Measurements from ENCODE around the gene IGSF23. TPM values are rescaled to one million over a fixed set of nuclear protein-coding genes. Genes with fewer than 3 reads are reported as not detected.
"Not testable (repeated sequence)": the region's sequence is repeated elsewhere in the genome, so short reads cannot be mapped to it uniquely, and the experiment has no call there.

IGSF23 gene
- total RNA-seq, 5 donors from 2014 or later (not counting 1 experiment from before 2014, with no cell fraction given) = not detected

DNA sequence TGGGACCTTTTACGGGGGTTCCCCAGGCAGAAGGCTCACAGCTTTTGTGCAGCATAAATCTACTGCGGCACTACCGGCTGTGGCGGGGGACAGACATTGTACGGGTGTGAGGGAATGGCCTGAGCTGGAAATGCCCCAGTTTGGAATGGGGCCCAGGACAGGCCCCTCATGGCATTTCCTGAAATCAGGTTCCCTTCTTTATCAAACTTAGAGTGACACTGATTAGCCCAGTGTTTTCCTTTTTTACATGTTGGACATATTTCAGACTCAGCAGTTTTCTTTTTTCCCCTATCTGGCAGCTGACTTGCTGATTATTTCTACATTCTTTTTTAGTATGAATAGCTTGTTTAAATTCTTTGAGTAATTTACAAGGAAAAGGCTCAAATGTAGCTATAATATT is 20.7 kb downstream of the IGSF23 start:
- ATAC-seq (replicated peaks in 1 of 4); H3K36me3 ChIP-seq (ENCODE audit: control insufficient read depth in 2 of 2, extremely low read depth in 1 of 2, insufficient read depth in 1 of 2, low read length in 1 of 2); H3K9me3 ChIP-seq; H3K27ac ChIP-seq (ENCODE audit: low read length); H3K4me3 ChIP-seq (ENCODE audit: control insufficient read depth in 1 of 2, extremely low read depth in 1 of 2, low read length in 1 of 2); CTCF ChIA-PET; H3K4me3 Mint-ChIP-seq; H3K4me1 ChIP-seq (ENCODE audit: control insufficient read depth in 1 of 2, extremely low read depth in 1 of 2, insufficient read depth in 2 of 2, low read length in 2 of 2); H3K9me3 Mint-ChIP-seq; DNase-seq; H3K4me1 Mint-ChIP-seq; POLR2A ChIA-PET; H3K36me3 Mint-ChIP-seq; H3K27ac Mint-ChIP-seq: not testable (repeated sequence)
- H3K27me3 Mint-ChIP-seq = peaks cover 16 to 21% of the 10 kb centered on the region in 2 donors
- peaks cover 0 to 13% of the 10 kb centered on the region in 2 experiments for H3K27me3 ChIP-seq (replicated peaks in 1 of 2; ENCODE audit: control insufficient read depth in 2 of 2, extremely low read depth in 1 of 2, insufficient read depth in 2 of 2, low read length in 1 of 2)
- WGBS (ENCODE audit: insufficient coverage) = 62% methylated on average over 4 of the region's 5 CpGs

DNA sequence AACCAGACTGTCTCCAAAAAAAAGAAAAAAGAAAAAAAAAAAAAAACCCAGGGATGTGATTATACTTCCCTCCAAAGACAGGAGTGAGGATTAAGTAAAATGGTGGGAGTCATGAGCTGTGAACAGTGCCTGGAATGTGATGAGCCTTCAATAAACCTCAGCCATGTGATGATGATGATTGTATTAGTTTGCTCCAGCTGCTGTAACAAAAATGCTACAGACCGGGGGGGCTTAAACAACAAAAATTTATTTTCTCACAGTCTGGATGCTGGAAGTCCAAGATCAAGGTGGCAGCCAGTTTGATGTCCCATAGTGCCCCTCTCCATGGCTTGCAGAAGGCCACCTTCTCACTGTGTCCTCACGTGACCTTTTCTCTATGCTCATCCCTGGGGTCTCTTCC is 21.4 kb downstream of the IGSF23 start:
- Histone ChIP-seq H3K4me3 (ENCODE audit: control insufficient read depth in 1 of 2, extremely low read depth in 1 of 2, low read length in 1 of 2) (no peak overlapping the region), H3K27ac (ENCODE audit: low read length) (no peak overlapping the region), H3K4me1 (ENCODE audit: control insufficient read depth in 1 of 2, extremely low read depth in 1 of 2, insufficient read depth in 2 of 2, low read length in 2 of 2) (no peaks in the 10 kb centered on the region), H3K27me3 (replicated peaks in 1 of 2; ENCODE audit: control insufficient read depth in 2 of 2, extremely low read depth in 1 of 2, insufficient read depth in 2 of 2, low read length in 1 of 2) (peaks cover 0 to 12% of the 10 kb centered on the region in 2 experiments), H3K9me3 (no peaks in the 10 kb centered on the region), H3K36me3 (ENCODE audit: control insufficient read depth in 2 of 2, extremely low read depth in 1 of 2, insufficient read depth in 1 of 2, low read length in 1 of 2) (no peaks in the 10 kb centered on the region)
- ChIA-PET CTCF (interaction anchor here in 1 of 2 donors (0.7 kb wide), 1 partner anchor 593 kb away, joined by 4 read pairs; no protein-coding TSS in a partner anchor), POLR2A (interaction anchor here in 1 of 2 donors (0.6 kb wide), 1 partner anchor 71 kb away, joined by 5 read pairs; no protein-coding TSS in a partner anchor)
- Mint-ChIP-seq H3K27me3 (peaks cover 16 to 24% of the 10 kb centered on the region in 2 donors), H3K4me3 (no peak overlapping the region), H3K4me1 (no peaks in the 10 kb centered on the region), H3K36me3 (no peaks in the 10 kb centered on the region), H3K27ac (no peak overlapping the region), H3K9me3 (peaks cover 0 to 6% (median 0%) of the 10 kb centered on the region in 3 donors)
- no peak for ATAC-seq (replicated peaks in 1 of 4)
- no peak for DNase-seq
- WGBS (ENCODE audit: insufficient coverage) = 100% methylated on average over 1 of the region's 2 CpGs

DNA sequence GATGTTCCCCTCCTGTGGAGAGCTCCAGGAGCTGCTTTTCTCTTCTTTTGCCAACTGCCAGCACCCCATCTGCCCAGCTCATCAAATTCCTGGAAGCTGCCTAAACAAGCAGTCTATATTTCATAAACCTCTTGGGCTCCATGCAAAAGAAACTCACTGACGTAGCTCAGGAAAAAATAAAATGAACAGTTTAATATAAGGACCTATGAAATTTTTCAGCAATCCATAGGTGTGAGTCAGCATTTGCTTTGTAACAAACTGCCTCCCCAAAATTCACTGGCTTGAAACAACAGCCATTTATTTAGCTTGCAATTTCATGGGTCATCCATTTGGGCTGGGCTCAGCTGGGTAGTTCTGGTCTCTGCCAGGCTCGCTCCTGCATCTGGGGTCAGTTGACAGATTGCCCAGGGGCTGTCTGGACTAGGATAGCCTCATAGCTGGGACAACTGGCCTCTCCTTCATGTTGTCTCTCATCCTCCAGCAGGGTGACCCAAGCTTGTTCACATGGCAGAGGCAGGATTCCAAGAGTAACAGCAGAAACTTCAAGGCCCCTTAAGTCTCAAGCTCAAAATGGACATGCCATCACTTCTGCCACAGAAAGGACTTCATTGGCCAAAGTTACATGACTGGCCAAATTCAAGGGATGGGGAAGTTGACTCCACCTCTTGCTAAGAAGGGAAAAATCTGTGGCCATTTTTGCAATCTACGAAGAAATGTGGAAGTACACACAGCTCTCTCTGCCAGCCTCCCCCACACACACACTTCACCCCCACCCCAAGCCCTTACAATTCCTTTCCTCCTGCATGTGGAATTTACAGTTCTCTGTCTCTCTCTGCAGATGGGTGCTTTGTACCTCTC is 22.4 kb downstream of the IGSF23 start:
- no peak overlapping the region for H3K27ac Mint-ChIP-seq
- WGBS (ENCODE audit: insufficient coverage) = 20% methylated on average over 1 of the region's 3 CpGs
- CTCF ChIA-PET = no interaction called here
- no peak overlapping the region for H3K4me3 Mint-ChIP-seq
- Histone ChIP-seq H3K4me1 (ENCODE audit: control insufficient read depth in 1 of 2, extremely low read depth in 1 of 2, insufficient read depth in 2 of 2, low read length in 2 of 2) (no peaks in the 10 kb centered on the region), H3K36me3 (ENCODE audit: control insufficient read depth in 2 of 2, extremely low read depth in 1 of 2, insufficient read depth in 1 of 2, low read length in 1 of 2) (no peaks in the 10 kb centered on the region), H3K9me3 (no peaks in the 10 kb centered on the region), H3K27ac (ENCODE audit: low read length) (no peak overlapping the region), H3K4me3 (ENCODE audit: control insufficient read depth in 1 of 2, extremely low read depth in 1 of 2, low read length in 1 of 2) (no peak overlapping the region), H3K27me3 (replicated peaks in 1 of 2; ENCODE audit: control insufficient read depth in 2 of 2, extremely low read depth in 1 of 2, insufficient read depth in 2 of 2, low read length in 1 of 2) (peaks cover 0 to 4% of the 10 kb centered on the region in 2 experiments)
- ATAC-seq (replicated peaks in 1 of 4) (no peak), DNase-seq (no peak)
- H3K4me1 Mint-ChIP-seq = no peaks in the 10 kb centered on the region
- POLR2A ChIA-PET = interaction anchor here in 1 of 2 donors (0.6 kb wide), 1 partner anchor 72 kb away, joined by 5 read pairs; no protein-coding TSS in a partner anchor
- peaks cover 19 to 25% of the 10 kb centered on the region in 2 donors for H3K27me3 Mint-ChIP-seq
- peaks cover 0 to 6% (median 0%) of the 10 kb centered on the region in 3 donors for H3K9me3 Mint-ChIP-seq
- no peaks in the 10 kb centered on the region for H3K36me3 Mint-ChIP-seq

DNA sequence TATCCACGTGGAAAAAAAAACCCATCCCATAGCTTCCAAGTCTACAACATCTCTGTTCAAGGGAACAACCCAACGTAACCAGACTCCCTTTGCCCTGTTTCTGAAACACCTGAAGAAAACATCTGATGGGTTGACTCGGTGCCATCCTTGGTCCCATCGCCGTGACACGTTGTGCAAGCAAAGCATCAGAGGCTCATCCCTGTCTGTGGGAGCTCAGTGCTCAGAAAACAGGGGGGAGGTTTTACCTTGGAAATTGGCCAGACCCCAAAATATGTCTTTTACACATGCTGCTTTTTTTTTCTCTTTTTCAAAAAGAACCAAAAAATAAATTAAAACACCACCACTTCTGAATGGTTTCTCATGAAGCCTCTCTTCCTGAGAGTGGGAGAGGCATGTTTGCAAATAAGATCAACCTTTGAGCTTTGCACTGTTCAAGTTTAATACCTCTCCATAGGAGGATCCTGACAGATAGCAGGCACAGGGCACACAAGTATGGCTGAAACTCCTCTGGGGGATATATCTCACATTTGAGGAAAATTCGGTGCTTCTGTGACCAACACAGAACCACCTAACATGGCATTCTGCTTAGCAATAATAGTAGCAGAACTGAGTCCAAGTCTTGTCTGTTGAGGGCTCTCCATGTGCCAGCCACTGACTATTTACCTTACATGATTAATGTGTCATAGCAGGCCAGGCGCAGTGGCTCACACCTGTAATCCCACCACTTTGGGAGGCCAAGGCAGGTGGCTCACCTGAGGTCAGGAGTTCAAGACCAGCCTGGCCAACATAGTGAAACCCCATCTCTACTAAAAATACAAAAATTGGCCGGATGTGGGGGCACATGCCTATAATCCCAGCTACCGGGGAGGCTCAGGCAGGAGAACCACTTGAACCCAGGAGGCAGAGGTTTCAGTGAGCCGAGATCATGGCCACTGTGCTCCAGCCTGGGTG is 23.4 kb downstream of the IGSF23 start:
- H3K27me3 Mint-ChIP-seq = peaks cover 24% of the 10 kb centered on the region in 2 donors
- H3K27ac Mint-ChIP-seq = no peak overlapping the region
- ATAC-seq (replicated peaks in 1 of 4) (no peak), DNase-seq (no peak)
- ChIA-PET POLR2A (no interaction called here), CTCF (no interaction called here)
- no peak overlapping the region for H3K4me3 Mint-ChIP-seq
- H3K9me3 ChIP-seq = no peaks in the 10 kb centered on the region
- H3K9me3 Mint-ChIP-seq = peaks cover 0 to 6% (median 0%) of the 10 kb centered on the region in 3 donors
- no peak overlapping the region for H3K27ac ChIP-seq (ENCODE audit: low read length)
- no peaks in the 10 kb centered on the region for H3K36me3 ChIP-seq (ENCODE audit: control insufficient read depth in 2 of 2, extremely low read depth in 1 of 2, insufficient read depth in 1 of 2, low read length in 1 of 2)
- H3K27me3 ChIP-seq (replicated peaks in 1 of 2; ENCODE audit: control insufficient read depth in 2 of 2, extremely low read depth in 1 of 2, insufficient read depth in 2 of 2, low read length in 1 of 2) = peaks cover 0 to 4% of the 10 kb centered on the region in 2 experiments
- no peaks in the 10 kb centered on the region for H3K36me3 Mint-ChIP-seq
- H3K4me1 ChIP-seq (ENCODE audit: control insufficient read depth in 1 of 2, extremely low read depth in 1 of 2, insufficient read depth in 2 of 2, low read length in 2 of 2) = no peaks in the 10 kb centered on the region
- 75% methylated on average over 8 of the region's 11 CpGs for WGBS (ENCODE audit: insufficient coverage)
- no peak overlapping the region for H3K4me3 ChIP-seq (ENCODE audit: control insufficient read depth in 1 of 2, extremely low read depth in 1 of 2, low read length in 1 of 2)
- no peaks in the 10 kb centered on the region for H3K4me1 Mint-ChIP-seq

DNA sequence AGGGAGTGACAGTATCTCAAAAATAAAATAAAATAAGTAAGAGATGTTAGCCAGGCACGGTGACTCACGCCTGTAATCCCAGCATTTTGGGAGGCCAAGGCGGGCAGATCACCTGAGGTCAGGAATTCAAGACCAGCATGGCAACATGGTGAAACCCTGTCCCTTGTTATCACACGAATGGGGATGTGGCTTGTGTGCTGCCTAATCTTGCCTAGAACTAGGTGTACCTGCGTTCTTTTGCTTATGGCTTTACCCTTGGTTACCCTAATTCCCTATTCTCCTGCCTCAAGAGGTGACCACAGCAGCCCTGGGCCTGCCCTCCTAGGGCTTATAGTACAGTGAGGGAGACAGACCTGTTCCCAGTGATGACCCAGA is 24.0 kb downstream of the IGSF23 start:
- ATAC-seq (replicated peaks in 1 of 4) (no peak), DNase-seq (no peak)
- no peaks in the 10 kb centered on the region for H3K4me1 ChIP-seq (ENCODE audit: control insufficient read depth in 1 of 2, extremely low read depth in 1 of 2, insufficient read depth in 2 of 2, low read length in 2 of 2)
- no peak overlapping the region for H3K4me3 Mint-ChIP-seq
- H3K27me3 Mint-ChIP-seq = peaks cover 21 to 24% of the 10 kb centered on the region in 2 donors
- H3K4me1 Mint-ChIP-seq = no peaks in the 10 kb centered on the region
- no peak overlapping the region for H3K4me3 ChIP-seq (ENCODE audit: control insufficient read depth in 1 of 2, extremely low read depth in 1 of 2, low read length in 1 of 2)
- ChIA-PET POLR2A (no interaction called here), CTCF (no interaction called here)
- H3K9me3 ChIP-seq = no peaks in the 10 kb centered on the region
- WGBS (ENCODE audit: insufficient coverage) = 83% methylated on average over 3 of the region's 5 CpGs
- peaks cover 0 to 4% of the 10 kb centered on the region in 2 experiments for H3K27me3 ChIP-seq (replicated peaks in 1 of 2; ENCODE audit: control insufficient read depth in 2 of 2, extremely low read depth in 1 of 2, insufficient read depth in 2 of 2, low read length in 1 of 2)
- no peaks in the 10 kb centered on the region for H3K36me3 ChIP-seq (ENCODE audit: control insufficient read depth in 2 of 2, extremely low read depth in 1 of 2, insufficient read depth in 1 of 2, low read length in 1 of 2)
- H3K27ac Mint-ChIP-seq = no peak overlapping the region
- no peak overlapping the region for H3K27ac ChIP-seq (ENCODE audit: low read length)
- H3K36me3 Mint-ChIP-seq = no peaks in the 10 kb centered on the region
- H3K9me3 Mint-ChIP-seq = peaks cover 0 to 6% (median 0%) of the 10 kb centered on the region in 3 donors

DNA sequence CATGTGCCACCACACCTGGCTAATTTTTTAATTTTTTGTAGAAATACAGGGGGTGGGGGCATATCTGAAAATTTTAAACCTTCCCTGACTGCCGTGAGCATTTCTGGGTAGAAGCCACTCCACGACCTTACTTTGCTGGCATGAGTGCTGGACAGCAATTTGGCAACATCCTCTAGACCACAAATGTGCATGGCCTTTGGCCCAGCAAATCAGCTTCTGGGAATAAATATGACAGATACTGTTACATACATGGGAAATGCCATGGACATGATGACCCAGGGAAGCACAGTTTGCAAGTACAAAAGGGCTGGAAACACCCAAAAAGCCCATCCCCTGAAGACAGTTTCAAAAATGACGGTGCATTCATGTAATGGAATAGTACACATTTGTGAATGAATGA is 27.2 kb downstream of the IGSF23 start:
- no CpG with 5 or more reads among the region's 3 CpGs for WGBS (ENCODE audit: insufficient coverage)
- no peaks in the 10 kb centered on the region for H3K36me3 Mint-ChIP-seq
- POLR2A ChIA-PET = no interaction called here
- no peaks in the 10 kb centered on the region for H3K36me3 ChIP-seq (ENCODE audit: control insufficient read depth in 2 of 2, extremely low read depth in 1 of 2, insufficient read depth in 1 of 2, low read length in 1 of 2)
- no peak overlapping the region for H3K4me3 Mint-ChIP-seq
- peaks cover 0 to 14% of the 10 kb centered on the region in 2 experiments for H3K4me1 ChIP-seq (ENCODE audit: control insufficient read depth in 1 of 2, extremely low read depth in 1 of 2, insufficient read depth in 2 of 2, low read length in 2 of 2)
- no peak overlapping the region for H3K27ac Mint-ChIP-seq
- DNase-seq (no peak), ATAC-seq (replicated peaks in 1 of 4) (no peak)
- H3K27me3 Mint-ChIP-seq = peaks cover 16 to 31% of the 10 kb centered on the region in 2 donors
- H3K27ac ChIP-seq (ENCODE audit: low read length) = no peak overlapping the region
- CTCF ChIA-PET = no interaction called here
- peaks cover 0 to 8% (median 6%) of the 10 kb centered on the region in 3 donors for H3K4me1 Mint-ChIP-seq
- H3K27me3 ChIP-seq (replicated peaks in 1 of 2; ENCODE audit: control insufficient read depth in 2 of 2, extremely low read depth in 1 of 2, insufficient read depth in 2 of 2, low read length in 1 of 2) = peaks cover 0 to 22% of the 10 kb centered on the region in 2 experiments
- no peaks in the 10 kb centered on the region for H3K9me3 ChIP-seq
- no peak overlapping the region for H3K4me3 ChIP-seq (ENCODE audit: control insufficient read depth in 1 of 2, extremely low read depth in 1 of 2, low read length in 1 of 2)
- no peaks in the 10 kb centered on the region for H3K9me3 Mint-ChIP-seq
